GM19372 (cell line): ENCODE results near the gene TMC5.

Experiments
- ATAC-seq: cut with Tn5 transposase; IDR thresholded peaks from one replicate; pipeline ENCODE4 v1.9.1; 2021; ENCODE audit warnings: mild to moderate bottlenecking, low read depth, moderate library complexity; ENCODE audit not compliant: unreplicated experiment

Gene TMC5

GRCh38 chr16:19503461-19504075 is 85.9 kb downstream of the TMC5 start:
- no peak for ATAC-seq

- no peak for ATAC-seq
Measured at GRCh38 chr16:19505600-19506303, 88.1 kb downstream of the TMC5 start.

DNA sequence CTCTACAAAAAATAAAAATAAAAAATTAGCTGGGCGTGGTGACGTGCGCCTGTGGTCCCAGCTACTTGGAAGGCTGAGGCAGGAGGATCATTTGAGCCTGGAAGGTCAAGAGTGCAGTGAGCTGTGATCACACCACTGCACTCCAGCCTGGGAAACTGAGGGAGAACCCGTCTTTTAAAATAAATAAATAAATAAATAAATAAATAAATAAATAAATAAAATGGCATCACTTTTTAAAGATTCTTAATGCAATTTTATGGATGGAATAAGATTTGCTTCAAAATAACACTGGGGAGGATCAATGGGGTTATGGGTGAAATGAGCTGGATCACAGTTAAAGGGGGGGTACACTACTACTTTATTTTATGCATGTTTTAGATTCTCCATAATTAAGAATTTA is 89.3 kb downstream of the TMC5 start:
- no peak for ATAC-seq

DNA sequence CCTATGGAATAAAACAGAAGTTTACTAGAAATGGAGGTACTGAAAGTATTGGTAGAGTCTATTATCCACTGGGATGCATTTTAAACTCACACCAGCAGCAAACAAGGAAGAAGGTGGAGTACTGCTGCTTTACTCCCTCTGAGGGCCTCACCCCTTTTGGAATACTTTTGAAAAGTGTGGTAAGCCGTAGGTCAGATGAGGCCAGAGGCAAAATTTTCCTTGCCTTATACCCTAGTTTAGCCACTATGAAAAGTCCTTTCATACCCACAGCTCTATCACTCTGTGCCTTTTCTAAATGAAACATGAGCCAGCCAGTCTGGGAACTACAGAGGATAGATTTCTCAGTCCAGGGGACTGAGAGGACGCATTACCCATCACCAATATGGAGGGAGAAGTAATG is 90.2 kb downstream of the TMC5 start:
- no peak for ATAC-seq

DNA sequence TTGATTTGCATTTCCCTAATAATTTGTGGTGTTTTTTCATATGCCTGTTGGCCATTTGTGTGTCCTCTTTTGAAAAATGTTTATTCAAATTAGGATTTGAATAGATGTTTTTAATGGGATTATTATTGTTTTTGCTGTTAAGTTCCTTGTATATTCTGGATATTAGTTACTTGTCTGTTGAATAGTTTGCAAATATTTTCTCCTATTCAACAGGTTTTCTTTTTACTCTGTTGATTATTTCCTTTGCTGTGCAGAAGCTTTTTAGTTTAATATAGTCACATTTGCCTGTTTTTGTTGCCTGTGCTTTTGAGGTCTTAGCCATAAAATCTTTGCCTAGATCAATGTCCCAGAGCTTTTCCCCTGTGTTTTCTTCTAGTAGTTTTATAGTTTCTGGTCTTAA is 94.6 kb downstream of the TMC5 start:
- no peak for ATAC-seq

- no peak for ATAC-seq
Measured at GRCh38 chr16:19513377-19514053, 95.8 kb downstream of the TMC5 start.

DNA sequence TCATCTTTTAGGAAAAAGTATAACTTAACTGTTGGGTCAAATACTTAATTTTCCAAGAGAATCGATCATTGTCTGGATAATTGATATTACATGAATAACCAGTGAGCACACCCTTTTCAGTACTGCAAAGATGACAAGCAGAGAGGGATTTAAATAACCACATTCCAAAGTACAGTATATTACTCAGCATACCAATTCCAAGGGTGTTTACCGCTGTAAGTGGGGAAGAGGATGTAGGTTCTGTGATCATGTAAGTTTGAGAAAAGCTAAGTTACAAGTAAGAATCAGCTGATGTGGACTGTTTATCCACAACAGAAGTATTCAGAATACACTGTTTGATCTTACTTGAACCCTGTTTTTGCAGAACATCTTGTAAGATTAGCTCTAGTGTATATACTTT is 98.1 kb downstream of the TMC5 start:
- ATAC-seq = no peak

GRCh38 chr16:19517424-19518089 is 99.9 kb downstream of the TMC5 start:
- ATAC-seq = no peak

- no peak for ATAC-seq
Measured at GRCh38 chr16:19518388-19518787, 100.7 kb downstream of the TMC5 start.

DNA sequence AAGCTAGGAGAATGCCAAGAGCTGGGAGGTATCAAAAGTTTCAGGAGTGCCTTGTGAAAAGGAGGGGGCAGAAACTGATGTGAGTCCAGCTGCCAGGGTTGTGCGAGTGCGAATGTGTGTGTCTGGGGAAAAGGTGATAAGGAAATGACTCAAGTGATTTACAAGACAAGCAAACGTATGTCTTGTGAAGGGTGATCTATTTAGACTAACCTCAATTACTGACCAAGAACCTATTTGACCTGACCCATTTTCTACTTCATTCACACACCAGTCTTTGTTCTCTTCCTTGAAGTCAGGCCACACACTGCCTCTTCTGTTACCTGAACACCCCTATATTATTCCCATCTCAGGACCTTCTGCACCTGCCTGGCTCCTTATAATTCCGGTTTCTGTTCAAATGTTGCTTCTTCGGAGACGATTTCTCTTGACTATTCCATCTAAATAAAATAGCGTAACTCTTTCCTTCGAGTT is 103.2 kb downstream of the TMC5 start:
- no peak for ATAC-seq

- peak; percentile 65 for ATAC-seq
Measured at GRCh38 chr16:19521471-19522396, 104.1 kb downstream of the TMC5 start, which contains the start of gene GDE1. Gene GDE1 (minus strand): TSS chr16:19522098. CDS start chr16:19521964, 134 bp downstream.

DNA sequence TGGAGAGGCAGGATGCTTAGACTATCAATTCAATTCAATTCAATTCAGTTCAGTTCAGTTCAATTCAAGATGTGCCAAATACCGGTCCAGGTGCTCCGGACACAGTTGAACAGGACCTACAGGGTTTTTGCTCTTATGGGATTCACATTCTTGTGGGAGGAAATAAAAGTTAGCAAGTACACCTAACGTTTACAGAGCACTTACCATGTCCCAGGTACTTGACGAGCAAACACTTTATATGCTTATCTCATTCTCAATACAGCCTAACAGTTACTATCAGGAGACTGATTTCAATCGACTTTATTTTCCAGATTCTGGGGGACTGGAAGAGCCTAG is 104.7 kb downstream of the TMC5 start:
- no peak for ATAC-seq

- ATAC-seq = no peak
Measured at GRCh38 chr16:19522760-19523159, 105.1 kb downstream of the TMC5 start.

DNA sequence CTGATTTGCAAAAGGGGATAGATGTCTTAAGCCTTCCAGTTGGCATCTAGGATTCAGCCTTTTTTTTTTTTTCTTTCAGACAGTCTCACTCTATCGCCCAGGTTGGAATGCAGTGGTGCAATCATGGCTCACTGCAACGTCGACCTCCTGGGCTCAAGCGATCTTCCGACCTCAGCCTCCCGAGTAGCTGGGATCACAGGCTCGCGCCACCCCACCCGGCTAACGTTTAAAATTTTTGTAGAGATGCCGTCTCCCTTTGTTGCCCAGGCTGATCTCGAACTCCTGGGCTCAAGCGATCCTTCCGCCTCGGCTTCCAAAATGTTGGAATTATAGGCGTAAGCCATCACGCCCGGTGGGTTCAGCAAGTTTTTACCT is 105.5 kb downstream of the TMC5 start:
- ATAC-seq = no peak

- peak; percentile 66 for ATAC-seq
Measured at GRCh38 chr16:19523559-19524355, 106.1 kb downstream of the TMC5 start, which contains the start of gene CCP110. Gene CCP110 (plus strand): TSS chr16:19523942. CDS start chr16:19527882, 3,940 bp downstream.

- ATAC-seq = no peak
Measured at GRCh38 chr16:19524356-19524615, 106.6 kb downstream of the TMC5 start.

GRCh38 chr16:19524616-19525384 is 107.1 kb downstream of the TMC5 start:
- no peak for ATAC-seq

- ATAC-seq = no peak
Measured at GRCh38 chr16:19525385-19525723, 107.7 kb downstream of the TMC5 start.

GRCh38 chr16:19527161-19527560 is 109.5 kb downstream of the TMC5 start:
- no peak for ATAC-seq
